HG03039 (cell line): Measurements from ENCODE around the gene BMP2K.

Source experiments
- ATAC-seq: cut with Tn5 transposase; IDR thresholded peaks from one replicate; pipeline ENCODE4 v1.9.1; 2021; ENCODE audit warnings: mild to moderate bottlenecking, moderate library complexity; ENCODE audit not compliant: unreplicated experiment

The BMP2K gene

DNA sequence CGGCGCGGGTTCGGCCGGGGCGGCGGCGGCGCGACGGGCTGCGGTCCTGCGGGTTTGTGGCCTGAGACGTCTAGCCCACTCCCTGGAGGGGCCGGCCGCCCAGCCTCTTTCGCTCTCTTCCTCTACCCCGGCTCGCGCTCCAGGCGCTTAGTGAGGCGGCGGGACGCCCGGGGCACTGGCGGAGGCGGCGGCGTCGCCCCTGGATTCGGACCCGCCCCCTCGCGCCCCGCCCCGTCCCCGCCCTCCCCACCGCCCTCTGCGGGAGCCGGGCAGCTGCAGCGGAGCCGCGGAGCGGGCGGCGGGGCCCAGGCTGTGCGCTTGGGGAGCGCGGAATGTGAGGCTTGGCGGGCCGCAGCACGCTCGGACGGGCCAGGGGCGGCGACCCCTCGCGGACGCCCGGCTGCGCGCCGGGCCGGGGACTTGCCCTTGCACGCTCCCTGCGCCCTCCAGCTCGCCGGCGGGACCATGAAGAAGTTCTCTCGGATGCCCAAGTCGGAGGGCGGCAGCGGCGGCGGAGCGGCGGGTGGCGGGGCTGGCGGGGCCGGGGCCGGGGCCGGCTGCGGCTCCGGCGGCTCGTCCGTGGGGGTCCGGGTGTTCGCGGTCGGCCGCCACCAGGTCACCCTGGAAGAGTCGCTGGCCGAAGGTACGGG, at the start of gene BMP2K:
BMP2K (plus strand) TSS at position 272 of the 650 bp plus-strand sequence; CDS start at position 466, 194 bp downstream.
- peak; percentile 70 for ATAC-seq

- no peak for ATAC-seq
Measured at GRCh38 chr4:78726546-78726945, 49.6 kb upstream of the BMP2K start.

DNA sequence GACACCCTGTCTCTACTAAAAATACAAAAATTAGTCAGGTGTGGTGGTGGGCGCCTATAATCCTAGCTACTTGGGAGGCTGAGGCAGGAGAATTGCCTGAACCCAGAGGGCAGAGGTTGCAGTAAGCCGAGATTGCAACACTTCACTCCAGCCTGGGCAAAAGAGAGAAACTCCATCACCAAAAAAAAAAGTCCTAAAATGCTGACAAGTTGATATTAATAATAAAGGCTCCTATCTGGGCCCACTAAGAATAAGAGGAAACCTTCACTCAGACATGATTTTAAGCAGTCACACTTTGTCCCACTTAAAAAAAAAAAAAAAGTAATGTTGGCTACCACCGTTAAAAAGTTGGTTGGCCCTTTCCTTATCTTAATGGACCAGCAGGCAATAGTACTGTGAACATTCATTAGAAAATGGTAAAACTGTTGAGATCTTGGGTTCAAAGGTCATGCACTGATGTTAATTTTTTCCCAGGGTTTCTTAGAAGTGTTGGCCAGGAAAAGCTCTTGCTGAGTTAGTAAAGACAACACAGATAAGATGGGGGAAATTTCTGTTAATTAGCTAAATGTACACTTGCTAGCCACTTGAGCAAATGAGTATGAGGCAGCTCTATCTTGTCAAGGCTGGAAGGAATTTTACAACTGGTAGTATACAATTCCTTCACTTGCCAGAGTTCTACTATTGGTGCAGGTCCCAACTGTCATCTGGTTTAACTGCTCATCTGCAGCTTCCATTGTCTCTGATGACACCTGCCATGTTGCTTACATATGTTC, 43.6 kb upstream of the BMP2K start:
- no peak for ATAC-seq

DNA sequence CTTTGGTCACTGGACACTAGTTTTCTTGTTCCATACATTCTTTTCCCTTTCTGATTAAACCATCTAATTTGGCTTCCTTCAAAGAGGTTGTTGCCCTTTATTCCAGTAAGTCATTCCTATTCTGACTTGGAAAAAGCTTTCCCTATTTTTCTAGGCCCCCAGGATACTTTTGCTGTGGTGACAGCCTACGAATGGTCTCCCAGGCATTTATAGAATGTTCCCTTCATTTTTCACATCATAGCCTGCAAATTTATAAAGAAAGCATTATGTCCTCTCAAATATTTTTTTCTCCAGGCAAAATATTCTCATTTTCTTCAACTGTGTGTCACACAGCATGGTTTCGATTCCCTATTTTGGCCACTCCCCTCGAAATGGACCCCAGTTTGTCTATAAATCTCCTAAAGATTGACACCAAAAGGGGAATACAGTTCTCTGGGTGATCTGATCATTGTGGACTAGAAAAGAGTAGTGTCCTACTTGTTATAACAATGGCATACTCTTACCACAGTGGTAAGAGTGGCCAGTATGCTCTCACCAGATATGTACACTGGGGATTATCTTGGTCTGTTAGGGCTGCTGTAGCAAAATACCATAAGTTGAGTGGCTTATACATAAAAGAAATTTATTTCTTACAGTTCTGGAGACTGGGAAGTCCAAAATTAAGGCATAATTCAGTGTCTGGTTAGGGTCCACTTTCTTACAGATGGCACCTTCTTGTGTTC, 41.5 kb upstream of the BMP2K start:
- no peak for ATAC-seq

DNA sequence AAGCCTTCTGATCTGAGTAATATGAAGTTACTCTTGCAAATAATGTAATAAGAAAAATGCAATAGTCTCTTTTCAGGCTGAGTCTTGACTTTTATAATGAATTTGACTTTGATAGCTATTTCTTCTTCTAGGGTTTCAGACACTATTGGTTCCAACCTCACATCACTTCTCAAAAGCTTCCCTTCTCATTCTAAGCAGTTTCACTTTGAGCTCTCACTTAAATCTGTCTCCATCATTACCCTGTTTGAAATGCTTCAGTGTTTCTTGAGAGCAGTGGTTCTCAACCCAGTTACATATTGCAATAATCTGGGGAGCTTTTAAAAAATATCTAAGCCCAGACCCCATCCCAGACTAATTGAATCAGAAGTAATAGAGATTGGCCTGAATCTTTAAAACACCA, 40.5 kb upstream of the BMP2K start:
- ATAC-seq, result peak; percentile 47

DNA sequence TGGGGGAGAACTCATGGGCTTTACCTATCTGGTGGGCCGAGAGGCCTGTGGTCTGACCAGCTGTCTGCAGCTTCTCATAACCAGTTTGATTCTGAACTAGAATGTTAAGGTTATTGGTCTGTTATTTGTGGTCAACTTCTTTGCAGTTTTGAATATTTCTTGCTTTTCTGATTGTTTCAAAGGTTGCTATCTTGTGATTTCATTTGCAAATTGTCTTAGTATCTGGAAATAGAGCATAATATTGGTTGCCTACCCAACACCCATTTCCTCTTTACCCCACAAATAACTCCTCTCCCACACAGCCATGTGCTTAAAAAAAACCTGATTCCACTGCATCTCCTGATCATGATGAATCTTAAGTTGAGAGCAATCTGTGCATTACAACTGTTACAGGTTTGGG, 39.1 kb upstream of the BMP2K start:
- peak; percentile 51 for ATAC-seq

GRCh38 chr4:78737973-78738372, 38.2 kb upstream of the BMP2K start:
- no peak for ATAC-seq

DNA sequence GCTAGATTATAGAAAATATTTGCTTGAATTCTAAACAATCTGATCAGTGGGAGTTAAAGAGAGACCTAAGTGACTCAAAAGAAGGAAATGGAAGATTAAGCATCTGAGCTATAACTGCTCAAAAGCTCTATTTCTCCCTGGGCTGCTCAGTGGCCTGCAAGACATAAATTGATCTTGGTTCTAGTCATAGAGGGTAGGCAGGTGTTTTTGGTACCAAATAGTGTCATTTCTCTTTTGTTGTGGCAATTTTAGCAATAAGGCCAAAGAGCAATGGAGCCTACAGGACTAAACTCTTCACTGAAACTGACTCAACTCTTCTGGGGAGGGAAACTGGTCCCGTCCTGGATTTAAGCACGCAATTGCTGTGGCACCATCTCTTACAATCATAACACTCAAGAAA, 33.9 kb upstream of the BMP2K start:
- peak; percentile 59 for ATAC-seq

- no peak for ATAC-seq
Measured at GRCh38 chr4:78747475-78747922, 28.7 kb upstream of the BMP2K start.

- ATAC-seq, result no peak
Measured at GRCh38 chr4:78748381-78748780, 27.8 kb upstream of the BMP2K start.

- no peak for ATAC-seq
Measured at GRCh38 chr4:78749258-78749971, 26.7 kb upstream of the BMP2K start.

DNA sequence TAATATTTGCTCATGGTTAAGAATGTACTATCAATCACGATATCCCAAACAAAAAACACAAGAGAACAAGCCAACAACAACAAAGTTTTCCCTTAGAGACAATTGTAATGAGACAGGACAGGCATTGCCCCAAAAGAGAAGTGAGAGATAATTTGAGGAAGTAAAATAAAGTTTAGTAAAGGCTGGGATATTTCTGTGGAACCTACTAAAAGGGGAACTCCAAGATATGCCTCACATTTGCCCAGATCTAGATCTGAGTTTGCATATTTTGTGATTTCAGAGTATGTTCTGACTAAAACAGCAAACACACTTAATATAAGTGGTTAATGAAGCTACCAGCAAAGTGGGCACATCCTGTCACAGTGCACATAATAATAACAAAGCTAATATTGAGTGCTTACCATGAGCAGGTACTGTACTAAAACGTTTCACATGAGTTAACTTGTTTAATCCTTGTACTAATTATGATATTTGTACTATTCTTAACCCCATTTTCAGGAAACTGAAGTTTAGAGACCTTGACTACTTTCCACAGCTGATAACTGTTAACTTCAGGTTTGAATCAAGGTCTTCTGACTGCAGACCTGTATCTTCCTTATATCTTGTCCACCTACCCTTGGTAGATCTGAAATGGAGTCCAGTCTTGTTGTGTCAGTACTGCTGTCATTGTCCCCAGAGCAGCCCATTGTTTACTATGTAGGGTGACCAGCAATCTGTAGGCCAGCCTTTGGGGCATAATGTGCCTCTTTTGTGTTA, 26.0 kb upstream of the BMP2K start:
- ATAC-seq, result peak; percentile 90

GRCh38 chr4:78753091-78753490, 23.1 kb upstream of the BMP2K start:
- no peak for ATAC-seq

- no peak for ATAC-seq
Measured at GRCh38 chr4:78754872-78755271, 21.3 kb upstream of the BMP2K start.

DNA sequence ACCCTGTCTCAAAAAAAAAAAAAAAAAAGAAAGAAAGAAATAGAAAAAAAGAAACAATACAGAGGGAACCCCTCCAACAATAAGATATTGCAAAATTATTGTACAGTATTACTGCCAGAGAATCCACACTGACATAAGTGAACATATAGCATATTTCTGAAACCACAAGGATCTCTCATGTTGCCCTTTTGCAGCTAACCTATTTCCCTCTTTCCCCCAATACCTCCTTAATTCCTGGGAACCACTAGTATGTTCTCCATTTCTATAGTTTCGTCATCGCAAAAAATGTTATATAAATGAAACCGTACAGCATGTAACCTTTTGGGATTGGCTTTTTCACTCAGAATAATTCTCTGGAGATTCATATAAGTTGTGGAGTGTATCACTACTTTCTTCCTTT, 20.0 kb upstream of the BMP2K start:
- ATAC-seq, result no peak

GRCh38 chr4:78756776-78757175, 19.4 kb upstream of the BMP2K start:
- ATAC-seq, result no peak

DNA sequence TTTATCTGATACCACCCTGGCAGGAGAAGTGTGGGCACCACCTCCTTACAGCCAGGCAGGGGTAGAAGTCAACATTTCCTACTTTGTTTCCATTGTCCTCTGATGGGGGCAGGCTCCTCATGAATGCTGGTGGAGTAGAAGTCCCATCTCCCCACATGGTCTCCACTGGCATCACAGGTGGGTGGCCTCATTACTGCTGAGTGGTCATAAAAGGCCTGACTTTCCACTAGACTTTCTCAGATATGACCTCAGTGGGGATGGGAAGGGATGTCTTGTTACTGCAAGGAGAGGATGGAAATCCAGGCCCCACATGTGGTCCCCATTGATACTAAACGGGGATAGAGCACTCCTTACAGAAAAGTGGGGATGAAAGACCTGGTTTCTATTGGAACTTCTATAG, 18.6 kb upstream of the BMP2K start:
- ATAC-seq, result no peak

GRCh38 chr4:78758085-78758484, 18.1 kb upstream of the BMP2K start:
- no peak for ATAC-seq

DNA sequence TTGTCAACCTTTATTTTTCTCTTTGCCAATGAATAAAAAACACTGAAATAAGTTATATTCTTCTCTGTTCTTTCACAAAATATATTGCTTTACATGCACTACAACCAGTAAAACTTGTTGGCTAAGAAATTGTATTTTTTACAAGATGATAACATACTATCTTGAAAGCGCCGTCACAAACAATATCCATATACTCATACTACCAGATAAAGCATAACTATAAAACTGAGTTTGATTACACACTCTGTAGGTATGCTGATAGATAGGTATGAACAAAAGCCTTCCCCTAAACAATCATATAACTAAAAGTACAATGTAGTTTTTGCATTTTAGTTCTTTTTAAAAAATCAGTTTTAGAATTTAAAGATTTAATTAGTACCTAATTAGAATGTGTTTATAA, 13.6 kb upstream of the BMP2K start:
- ATAC-seq, result no peak

GRCh38 chr4:78763251-78763650, 12.9 kb upstream of the BMP2K start:
- no peak for ATAC-seq
